Heart right ventricle (tissue), 16 donors: ENCODE measurements around the gene ZFYVE28. TPM values are rescaled to one million over a fixed set of nuclear protein-coding genes. Genes with fewer than 3 reads are reported as not detected.

ENCODE experiments used
- ATAC-seq, 8 donors: fragments of 200-7000 bp; cut with Tn5 transposase; one replicate each; pipeline ENCODE4 v1.9.1; 2020; ENCODE audit warnings: mild to moderate bottlenecking in 8 of 8, moderate library complexity in 8 of 8, moderate number of reproducible peaks in 1 of 8
- DNase-seq, 2 donors: peaks; one replicate each; pipeline ENCODE4 v3.0.0-alpha.2; 2020
- H3K27ac ChIP-seq, 10 donors: fragments of 200-600 bp; sonication (generic) in 2 of 10; one replicate each; pipeline versions ENCODE4 v1.5.0 to v1.8.0; 2020 to 2022; ENCODE audit warnings: mild to moderate bottlenecking in 3 of 10
- H3K27me3 ChIP-seq, 7 donors: fragments of 200-600 bp; one replicate each; pipeline ENCODE4 v1.8.0; 2021 to 2022; ENCODE audit warnings: mild to moderate bottlenecking in 2 of 7
- H3K36me3 ChIP-seq, 9 donors: fragments of 200-600 bp; sonication (generic) in 1 of 9; one replicate each; pipeline versions ENCODE4 v1.5.0 to v1.8.0; 2020 to 2022; ENCODE audit warnings: mild to moderate bottlenecking in 2 of 9
- H3K4me1 ChIP-seq, 9 donors: fragments of 200-600 bp; sonication (generic) in 1 of 9; one replicate each; pipeline versions ENCODE4 v1.5.0 to v1.8.0; 2020 to 2022; ENCODE audit warnings: mild to moderate bottlenecking in 4 of 9
- H3K4me3 ChIP-seq, 10 donors: fragments of 200-600 bp; sonication (generic) in 2 of 10; one replicate each; pipeline versions ENCODE4 v1.5.0 to v1.8.0; 2020 to 2022; ENCODE audit warnings: mild to moderate bottlenecking in 7 of 10, moderate library complexity in 2 of 10
- H3K9me3 ChIP-seq, 11 donors: fragments of 200-600 bp in 10 of 11; sonication (generic) in 2 of 11; one replicate each; pipeline versions ENCODE4 v1.5.0 to v1.8.0; 2013 to 2022; ENCODE audit warnings: mild to moderate bottlenecking in 2 of 11, control low read depth in 1 of 11, moderate library complexity in 1 of 11
- CTCF ChIP-seq, 9 donors: fragments of 200-600 bp; sonication (generic) in 2 of 9; IDR thresholded peaks; one replicate each; pipeline versions ENCODE4 v1.5.0 to v1.8.0; 2021 to 2022; ENCODE audit warnings: antibody characterized with exemption in 9 of 9, mild to moderate bottlenecking in 5 of 9, moderate library complexity in 1 of 9
- WGBS, 2 donors: extraction: QIAGEN DNeasy Blood & Tissue Kit; methylation state at CpG; one replicate each; pipeline ENCODE4 v1.1.7; 2013; ENCODE audit warnings: inconsistent platforms in 1 of 2; 5-methylcytosine and 5-hydroxymethylcytosine counted together
- intact Hi-C, 10 donors: fragments of 100-400 bp; cut with DNase I; formaldehyde crosslinking; loops; one replicate each; pipeline versions ENCODE4 v1.11.1 to v1.14.2; 2022
- polyA plus RNA-seq, 2 donors: library from polyadenylated mRNA; stranded (reverse); fragments of 200-250 nt; gene quantifications; one replicate each; pipeline ENCODE4 v1.2.3, GENCODE V29; 2013
- total RNA-seq, 10 donors: library from RNA; stranded (reverse); fragmentation: NEBNext Ultra II Directional in 3 of 10; extraction: Animal tissue kit (Norgen Biotek cat#: 25700) in 3 of 10; gene quantifications; one replicate each; pipeline versions ENCODE4 v1.2.1 to v1.2.4, GENCODE V29; 2021 to 2023
- donor health status: Arrhythmogenic right ventricular cardiomyopathy.
- donor health status: ischemic (EF 13 %, LVEDD 7.1; RV severe dilation, severe dysfunction).
- donor health status: healthy with polysubstance abuse.
- donor health status: DM: no; HTN: yes; CAD: no.
- donor health status: DM: no; HTN: no; CAD: no.
- donor health status: ischemic (EF 25% LVEDD 6.9; RV normal size, moderate dysfunction).
- donor health status: ischemic (EF 25% LVEDD 5.7; RV mildly dilated, moderate dysfunction).
- donor health status: healthy.
- donor health status: DM: yes; HTN: yes; CAD: no.
- donor health status: Ischemic cardiomyopathy.
- donor health status: ischemic (EF 35%, LVEDD 5.7; RV mildly dilated, moderate dysfunction).
- donor health status: nonischemic (EF 11% LVEDD 7.7; RV severe dilation, severe dysfunction).
- donor health status: DM: yes; HTN: yes; CAD: no.
- donor health status: PGD.
- donor health status: ischemic (EF 29% LVEDD 5.4; RV normal size, mild dysfunction).
- donor health status: nonischemic (EF 23%, LVEDD 6.1; RV moderate dilation, normal function).

ZFYVE28 gene
- total and polyA plus RNA-seq, 12 donors, result 2.3 to 9.9 (median 3.5) TPM

- Histone ChIP-seq H3K4me3 (peak overlapping the region in 2 of 10 donors; percentile 40 to 46), H3K4me1 (peaks cover 3 to 25% (median 17%) of the 10 kb centered on the region in 9 donors), H3K27ac (no peak overlapping the region), H3K9me3 (no peaks in the 10 kb centered on the region), H3K27me3 (peaks cover 0 to 24% (median 0%) of the 10 kb centered on the region in 7 donors), H3K36me3 (no peaks in the 10 kb centered on the region)
- DNase-seq (no peak), ATAC-seq (peak in 1 of 8 donors; percentile 19)
- intact Hi-C loops, result loop anchor here in 1 of 10 donors (10.0 kb wide), 1 partner anchor 128 kb away; no protein-coding TSS in a partner anchor
- TF ChIP-seq CTCF (IDR thresholded peaks at IDR 0.05), result no peak
- 70 to 73% methylated on average over 7 of the region's 7 CpGs for WGBS, 2 donors
These were observed 15.5 kb downstream of the ZFYVE28 start for GRCh38 chr4:2402941-2403340.

- ATAC-seq (peak; percentile 70 to 90 (median 83)), DNase-seq (peak; percentile 57 to 65)
- H3K4me3 ChIP-seq, result peak overlapping the region in 9 of 10 donors; percentile 5 to 46 (median 30)
- peaks cover 0 to 24% (median 0%) of the 10 kb centered on the region in 7 donors for H3K27me3 ChIP-seq
- peaks cover 3 to 25% (median 17%) of the 10 kb centered on the region in 9 donors for H3K4me1 ChIP-seq
- intact Hi-C loops, result loop anchor here in 1 of 10 donors (10.0 kb wide), 1 partner anchor 127 kb away; no protein-coding TSS in a partner anchor
- no peaks in the 10 kb centered on the region for H3K9me3 ChIP-seq
- no peak for TF ChIP-seq CTCF (IDR thresholded peaks at IDR 0.05)
- H3K36me3 ChIP-seq, result no peaks in the 10 kb centered on the region
- H3K27ac ChIP-seq, result peak overlapping the region in 1 of 10 donors; percentile 6
- 7 to 8% methylated on average over 27 of the region's 27 CpGs for WGBS, 2 donors
These were observed 16.2 kb downstream of the ZFYVE28 start for GRCh38 chr4:2402048-2402842.

GRCh38 chr4:2401610-2401983 is 16.8 kb downstream of the ZFYVE28 start:
- no peaks in the 10 kb centered on the region for H3K9me3 ChIP-seq
- DNase-seq, result no peak
- intact Hi-C loops, result loop anchor here in 1 of 10 donors (10.0 kb wide), 1 partner anchor 127 kb away; no protein-coding TSS in a partner anchor
- H3K27me3 ChIP-seq, result peaks cover 0 to 24% (median 0%) of the 10 kb centered on the region in 7 donors
- WGBS, 2 donors, result 47 to 48% methylated on average over 15 of the region's 15 CpGs
- no peaks in the 10 kb centered on the region for H3K36me3 ChIP-seq
- peaks cover 3 to 25% (median 17%) of the 10 kb centered on the region in 9 donors for H3K4me1 ChIP-seq
- H3K4me3 ChIP-seq, result peak overlapping the region in 9 of 10 donors; percentile 5 to 46 (median 30)
- no peak for TF ChIP-seq CTCF (IDR thresholded peaks at IDR 0.05)
- no peak overlapping the region for H3K27ac ChIP-seq
- no peak for ATAC-seq

- WGBS, 2 donors, result 81 to 82% methylated on average over 15 of the region's 15 CpGs
- TF ChIP-seq CTCF (IDR thresholded peaks at IDR 0.05), result no peak
- Histone ChIP-seq H3K27me3 (peaks cover 0 to 24% (median 0%) of the 10 kb centered on the region in 7 donors), H3K4me3 (no peak overlapping the region), H3K4me1 (peaks cover 3 to 25% (median 17%) of the 10 kb centered on the region in 9 donors), H3K9me3 (no peaks in the 10 kb centered on the region), H3K27ac (no peak overlapping the region), H3K36me3 (no peaks in the 10 kb centered on the region)
- ATAC-seq, result peak in 1 of 8 donors; percentile 43
- intact Hi-C loops, result loop anchor here in 1 of 10 donors (10.0 kb wide), 1 partner anchor 126 kb away; no protein-coding TSS in a partner anchor
- no peak for DNase-seq
These were observed 17.4 kb downstream of the ZFYVE28 start for GRCh38 chr4:2400841-2401609.
